K562 (cell line): ENCODE data around the gene POFUT2. TPM values are rescaled to one million over a fixed set of nuclear protein-coding genes. Genes with fewer than 3 reads are reported as not detected.

Experiments
- CSDE1 ChIP-seq, 2 experiments: fragments of 450-650 bp; IDR thresholded peaks; 2 replicates each; pipeline ENCODE4 v1.6.1; 2016; ENCODE audit warnings: mild to moderate bottlenecking in 1 of 2
- FOXP1 ChIP-seq: sonication (generic); formaldehyde crosslinking; IDR thresholded peaks from 2 replicates; pipeline ENCODE4 v1.8.0; 2022; ENCODE audit warnings: mild to moderate bottlenecking, missing genetic modification reagents
- KDM5B ChIP-seq: fragments of 200-600 bp; sonication (generic); IDR thresholded peaks from 2 replicates; pipeline ENCODE4 v1.6.1; 2012; ENCODE audit warnings: low read depth, mild to moderate bottlenecking, moderate library complexity, low read length, control low read depth, inconsistent platforms; ENCODE audit not compliant: insufficient replicate concordance
- MIER1 ChIP-seq: fragments of 450-650 bp; IDR thresholded peaks from 2 replicates; pipeline ENCODE4 v1.6.1; 2016; ENCODE audit warnings: antibody characterized with exemption, mild to moderate bottlenecking, low read depth
- MTF1 ChIP-seq: fragments of 250-450 bp; sonication (Bioruptor Pico); IDR thresholded peaks from 2 replicates; pipeline ENCODE4 v1.9.0; 2021; ENCODE audit warnings: moderate library complexity, mild to moderate bottlenecking, inconsistent platforms, borderline replicate concordance
- NFIC ChIP-seq: fragments of 450-650 bp; IDR thresholded peaks from 2 replicates; pipeline ENCODE4 v1.6.1; 2017; ENCODE audit warnings: mild to moderate bottlenecking, inconsistent platforms
- ZBTB26 ChIP-seq: fragments of 450-650 bp; formaldehyde crosslinking; IDR thresholded peaks from 2 replicates; pipeline ENCODE4 v1.4.0; 2022; ENCODE audit warnings: missing genetic modification characterization
- ZNF318 ChIP-seq, 2 experiments: fragments of 450-650 bp; IDR thresholded peaks; 2 replicates each; pipeline ENCODE4 v1.6.1; 2016; ENCODE audit warnings: mild to moderate bottlenecking in 2 of 2, borderline replicate concordance in 1 of 2, low read depth in 1 of 2, moderate library complexity in 1 of 2
- polyA plus RNA-seq, 8 experiments: library from polyadenylated mRNA; depleted of rRNA in 4 of 8; stranded (reverse) in 5 of 8; unstranded in 3 of 8; fragments of >200 nt; fragmentation: Nextera tagmentation in 2 of 8; fragmentation: Illumina TruSeq in 1 of 8; extraction: Ambion mirVana in 2 of 8; extraction: Trizol in 1 of 8; gene quantifications; 2 replicates each; pipeline versions ENCODE4 v1.2.1 to v1.2.3, GENCODE V29; 2011 to 2014; ENCODE audit warnings: inconsistent platforms in 1 of 8, missing spikeins in 1 of 8
- total RNA-seq, 7 experiments: library from RNA; depleted of rRNA in 6 of 7; stranded (reverse); fragments of >200 nt in 6 of 7; fragmentation: Illumina TruSeq in 2 of 7; extraction: Trizol in 2 of 7; gene quantifications; 2 replicates each; pipeline versions ENCODE4 v1.2.1 to v1.2.3, GENCODE V29; 2011 to 2021; ENCODE audit warnings: low replicate concordance in 1 of 7
- TF ChIP-seq, protein P1 (sequence below): sonication (generic); formaldehyde crosslinking; IDR thresholded peaks from 2 replicates; pipeline ENCODE4 v1.8.1; 2023; ENCODE audit warnings: mild to moderate bottlenecking, missing genetic modification reagents
- TF ChIP-seq, protein P2 (sequence below): fragments of 450-650 bp; IDR thresholded peaks from 2 replicates; pipeline ENCODE4 v1.6.1; 2018; ENCODE audit not compliant: partially characterized antibody

Gene POFUT2
- total and polyA plus RNA-seq, 9 of the 15 experiments (the other 6 are each of a cell fraction or from before 2014, with no cell fraction given): 1.1 to 24.2 (median 11.0) TPM

GRCh38 chr21:45256912-45257672 lies 30.6 kb downstream of the POFUT2 start (continued):
- TF ChIP-seq ZNF318 (IDR thresholded peaks at IDR 0.05; ENCODE audit: borderline replicate concordance in 1 of 2, low read depth in 1 of 2) (no peak), MIER1 (no peak), FOXP1 (CRISPR knock-in tag) (no peak), CSDE1 (IDR thresholded peaks at IDR 0.05) (no peak), ZBTB26 (CRISPR knock-in tag) (no peak), KDM5B (peak; percentile 22), NFIC (peak; percentile 88), MTF1 (no peak)
- TF ChIP-seq, protein P1, sequence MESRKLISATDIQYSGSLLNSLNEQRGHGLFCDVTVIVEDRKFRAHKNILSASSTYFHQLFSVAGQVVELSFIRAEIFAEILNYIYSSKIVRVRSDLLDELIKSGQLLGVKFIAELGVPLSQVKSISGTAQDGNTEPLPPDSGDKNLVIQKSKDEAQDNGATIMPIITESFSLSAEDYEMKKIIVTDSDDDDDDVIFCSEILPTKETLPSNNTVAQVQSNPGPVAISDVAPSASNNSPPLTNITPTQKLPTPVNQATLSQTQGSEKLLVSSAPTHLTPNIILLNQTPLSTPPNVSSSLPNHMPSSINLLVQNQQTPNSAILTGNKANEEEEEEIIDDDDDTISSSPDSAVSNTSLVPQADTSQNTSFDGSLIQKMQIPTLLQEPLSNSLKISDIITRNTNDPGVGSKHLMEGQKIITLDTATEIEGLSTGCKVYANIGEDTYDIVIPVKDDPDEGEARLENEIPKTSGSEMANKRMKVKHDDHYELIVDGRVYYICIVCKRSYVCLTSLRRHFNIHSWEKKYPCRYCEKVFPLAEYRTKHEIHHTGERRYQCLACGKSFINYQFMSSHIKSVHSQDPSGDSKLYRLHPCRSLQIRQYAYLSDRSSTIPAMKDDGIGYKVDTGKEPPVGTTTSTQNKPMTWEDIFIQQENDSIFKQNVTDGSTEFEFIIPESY (CRISPR knock-in tag): no peak
- TF ChIP-seq, protein P2, sequence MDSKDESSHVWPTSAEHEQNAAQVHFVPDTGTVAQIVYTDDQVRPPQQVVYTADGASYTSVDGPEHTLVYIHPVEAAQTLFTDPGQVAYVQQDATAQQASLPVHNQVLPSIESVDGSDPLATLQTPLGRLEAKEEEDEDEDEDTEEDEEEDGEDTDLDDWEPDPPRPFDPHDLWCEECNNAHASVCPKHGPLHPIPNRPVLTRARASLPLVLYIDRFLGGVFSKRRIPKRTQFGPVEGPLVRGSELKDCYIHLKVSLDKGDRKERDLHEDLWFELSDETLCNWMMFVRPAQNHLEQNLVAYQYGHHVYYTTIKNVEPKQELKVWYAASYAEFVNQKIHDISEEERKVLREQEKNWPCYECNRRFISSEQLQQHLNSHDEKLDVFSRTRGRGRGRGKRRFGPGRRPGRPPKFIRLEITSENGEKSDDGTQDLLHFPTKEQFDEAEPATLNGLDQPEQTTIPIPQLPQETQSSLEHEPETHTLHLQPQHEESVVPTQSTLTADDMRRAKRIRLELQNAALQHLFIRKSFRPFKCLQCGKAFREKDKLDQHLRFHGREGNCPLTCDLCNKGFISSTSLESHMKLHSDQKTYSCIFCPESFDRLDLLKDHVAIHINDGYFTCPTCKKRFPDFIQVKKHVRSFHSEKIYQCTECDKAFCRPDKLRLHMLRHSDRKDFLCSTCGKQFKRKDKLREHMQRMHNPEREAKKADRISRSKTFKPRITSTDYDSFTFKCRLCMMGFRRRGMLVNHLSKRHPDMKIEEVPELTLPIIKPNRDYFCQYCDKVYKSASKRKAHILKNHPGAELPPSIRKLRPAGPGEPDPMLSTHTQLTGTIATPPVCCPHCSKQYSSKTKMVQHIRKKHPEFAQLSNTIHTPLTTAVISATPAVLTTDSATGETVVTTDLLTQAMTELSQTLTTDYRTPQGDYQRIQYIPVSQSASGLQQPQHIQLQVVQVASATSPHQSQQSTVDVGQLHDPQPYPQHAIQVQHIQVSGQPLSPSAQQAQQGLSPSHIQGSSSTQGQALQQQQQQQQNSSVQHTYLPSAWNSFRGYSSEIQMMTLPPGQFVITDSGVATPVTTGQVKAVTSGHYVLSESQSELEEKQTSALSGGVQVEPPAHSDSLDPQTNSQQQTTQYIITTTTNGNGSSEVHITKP: no peak
